Measurements from ENCODE around the gene ATCAY.

Gene ATCAY

GRCh38 chr19:3880471-3881271, at the start of gene ATCAY:
TSS of gene ATCAY (plus strand) at chr19:3880685. CDS start at chr19:3885768, 5,083 bp downstream.
- DNase-seq = peak in 1 of 2 experiments; percentile 37

GRCh38 chr19:3831601-3832000, 48.9 kb upstream of the ATCAY start:
- no peak for DNase-seq

- DNase-seq = no peak
These were observed 48.5 kb upstream of the ATCAY start for GRCh38 chr19:3832001-3832400.

- DNase-seq = no peak
These were observed 46.7 kb upstream of the ATCAY start for GRCh38 chr19:3833578-3834348.

GRCh38 chr19:3834349-3835054, 46.0 kb upstream of the ATCAY start:
- DNase-seq = no peak

GRCh38 chr19:3835055-3835435, 45.4 kb upstream of the ATCAY start:
- no peak for DNase-seq

GRCh38 chr19:3836887-3837286, 43.6 kb upstream of the ATCAY start:
- DNase-seq = no peak

GRCh38 chr19:3837332-3837731, 43.2 kb upstream of the ATCAY start:
- DNase-seq = no peak

GRCh38 chr19:3837922-3838321, 42.6 kb upstream of the ATCAY start:
- DNase-seq = no peak

- DNase-seq = no peak
These were observed 41.8 kb upstream of the ATCAY start for GRCh38 chr19:3838661-3839060.

GRCh38 chr19:3839941-3840340, 40.5 kb upstream of the ATCAY start:
- DNase-seq = no peak

GRCh38 chr19:3840804-3841203, 39.7 kb upstream of the ATCAY start:
- DNase-seq = no peak

GRCh38 chr19:3842948-3843347, 37.5 kb upstream of the ATCAY start:
- no peak for DNase-seq

- no peak for DNase-seq
These were observed 35.9 kb upstream of the ATCAY start for GRCh38 chr19:3844596-3844995.

- no peak for DNase-seq
These were observed 31.4 kb upstream of the ATCAY start for GRCh38 chr19:3849092-3849491.

GRCh38 chr19:3849787-3850186, 30.7 kb upstream of the ATCAY start:
- no peak for DNase-seq

GRCh38 chr19:3850320-3850972, 30.0 kb upstream of the ATCAY start:
- no peak for DNase-seq

- DNase-seq = no peak
These were observed 29.0 kb upstream of the ATCAY start for GRCh38 chr19:3851254-3852176.

GRCh38 chr19:3852177-3852511, 28.3 kb upstream of the ATCAY start:
- DNase-seq = no peak

- DNase-seq = no peak
These were observed 27.8 kb upstream of the ATCAY start for GRCh38 chr19:3852614-3853254.

- DNase-seq = no peak
These were observed 25.2 kb upstream of the ATCAY start for GRCh38 chr19:3855320-3855719.

Measured in cerebellar nuclear complex (tissue), 1 donor.